PC-9 (cell line): ENCODE data around the gene ZC3H12C.

Experiments
- EZH2 ChIP-seq: fragments of 200-600 bp; sonication (generic); IDR thresholded peaks from 2 replicates; pipeline ENCODE4 v1.8.0; 2017; ENCODE audit warnings: antibody characterized with exemption, low read depth
- TF ChIP-seq, protein P1 (sequence below): fragments of 200-600 bp; sonication (generic); conservative IDR thresholded peaks from 2 replicates; pipeline ENCODE4 v1.6.1; 2017; ENCODE audit warnings: mixed run types, antibody characterized with exemption, mild to moderate bottlenecking, moderate library complexity

- no peak for TF ChIP-seq EZH2
- TF ChIP-seq, protein P1, sequence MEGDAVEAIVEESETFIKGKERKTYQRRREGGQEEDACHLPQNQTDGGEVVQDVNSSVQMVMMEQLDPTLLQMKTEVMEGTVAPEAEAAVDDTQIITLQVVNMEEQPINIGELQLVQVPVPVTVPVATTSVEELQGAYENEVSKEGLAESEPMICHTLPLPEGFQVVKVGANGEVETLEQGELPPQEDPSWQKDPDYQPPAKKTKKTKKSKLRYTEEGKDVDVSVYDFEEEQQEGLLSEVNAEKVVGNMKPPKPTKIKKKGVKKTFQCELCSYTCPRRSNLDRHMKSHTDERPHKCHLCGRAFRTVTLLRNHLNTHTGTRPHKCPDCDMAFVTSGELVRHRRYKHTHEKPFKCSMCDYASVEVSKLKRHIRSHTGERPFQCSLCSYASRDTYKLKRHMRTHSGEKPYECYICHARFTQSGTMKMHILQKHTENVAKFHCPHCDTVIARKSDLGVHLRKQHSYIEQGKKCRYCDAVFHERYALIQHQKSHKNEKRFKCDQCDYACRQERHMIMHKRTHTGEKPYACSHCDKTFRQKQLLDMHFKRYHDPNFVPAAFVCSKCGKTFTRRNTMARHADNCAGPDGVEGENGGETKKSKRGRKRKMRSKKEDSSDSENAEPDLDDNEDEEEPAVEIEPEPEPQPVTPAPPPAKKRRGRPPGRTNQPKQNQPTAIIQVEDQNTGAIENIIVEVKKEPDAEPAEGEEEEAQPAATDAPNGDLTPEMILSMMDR, result no peak
Measured at GRCh38 chr11:110126936-110127335, 33.7 kb downstream of the ZC3H12C start.
